GM21447 (cell line): Measurements from ENCODE around the gene BMP7.

Experiments used
- ATAC-seq: cut with Tn5 transposase; IDR thresholded peaks from one replicate; pipeline ENCODE4 v1.9.1; 2021; ENCODE audit not compliant: unreplicated experiment

BMP7 gene

DNA sequence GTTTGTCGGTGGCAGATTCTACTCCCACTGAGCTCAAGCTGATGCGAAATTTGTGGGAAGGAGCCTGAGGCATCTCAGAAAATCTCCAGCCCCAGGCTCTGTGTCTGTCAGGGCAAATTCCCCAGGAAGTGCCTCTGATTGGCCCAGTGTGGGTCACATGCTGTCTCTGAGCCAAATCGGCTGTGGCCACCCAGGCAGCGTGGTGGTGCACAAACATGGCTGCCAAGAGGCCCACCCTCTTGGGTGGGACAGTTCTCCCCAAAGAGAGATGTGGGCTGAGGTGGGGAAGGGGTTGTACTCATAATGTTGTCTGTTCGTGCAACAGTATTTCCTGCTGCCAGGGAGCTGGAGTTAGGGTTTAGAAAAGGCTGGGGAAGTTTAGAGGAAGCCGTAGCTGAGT, 130.6 kb downstream of the BMP7 start:
- no peak for ATAC-seq

GRCh38 chr20:57134804-57135203, 131.6 kb downstream of the BMP7 start:
- ATAC-seq: no peak

- no peak for ATAC-seq
Observed at GRCh38 chr20:57133926-57134650, 132.4 kb downstream of the BMP7 start.

GRCh38 chr20:57131601-57132391, 134.6 kb downstream of the BMP7 start:
- ATAC-seq: no peak

DNA sequence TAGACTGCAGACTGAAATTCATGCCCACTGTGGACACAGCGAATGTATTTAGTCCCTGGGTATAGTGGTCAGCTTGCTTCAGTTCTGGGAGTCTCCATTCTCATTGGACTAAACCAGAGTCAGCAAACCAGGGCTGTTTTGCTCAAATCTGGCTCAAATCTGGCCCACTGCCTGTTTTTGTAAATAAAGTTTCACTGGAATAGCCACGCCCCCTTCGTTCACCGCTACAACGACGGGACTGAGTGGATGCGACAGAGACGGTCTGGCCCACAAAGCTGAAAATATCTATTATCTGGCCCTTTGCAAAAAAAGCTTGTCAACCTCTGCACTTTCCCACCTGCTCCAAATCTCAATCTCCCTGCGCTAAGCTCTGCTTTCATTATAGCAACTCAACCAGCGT, 135.4 kb downstream of the BMP7 start:
- ATAC-seq: no peak

GRCh38 chr20:57130160-57130772, 136.2 kb downstream of the BMP7 start:
- no peak for ATAC-seq

- ATAC-seq: no peak
Observed at GRCh38 chr20:57129303-57129702, 137.1 kb downstream of the BMP7 start.

GRCh38 chr20:57128044-57128757, 138.2 kb downstream of the BMP7 start:
- ATAC-seq: no peak

GRCh38 chr20:57126481-57127092, 139.9 kb downstream of the BMP7 start:
- ATAC-seq: no peak

GRCh38 chr20:57124800-57125517, 141.5 kb downstream of the BMP7 start:
- no peak for ATAC-seq

GRCh38 chr20:57124366-57124765, 142.1 kb downstream of the BMP7 start:
- ATAC-seq: no peak

DNA sequence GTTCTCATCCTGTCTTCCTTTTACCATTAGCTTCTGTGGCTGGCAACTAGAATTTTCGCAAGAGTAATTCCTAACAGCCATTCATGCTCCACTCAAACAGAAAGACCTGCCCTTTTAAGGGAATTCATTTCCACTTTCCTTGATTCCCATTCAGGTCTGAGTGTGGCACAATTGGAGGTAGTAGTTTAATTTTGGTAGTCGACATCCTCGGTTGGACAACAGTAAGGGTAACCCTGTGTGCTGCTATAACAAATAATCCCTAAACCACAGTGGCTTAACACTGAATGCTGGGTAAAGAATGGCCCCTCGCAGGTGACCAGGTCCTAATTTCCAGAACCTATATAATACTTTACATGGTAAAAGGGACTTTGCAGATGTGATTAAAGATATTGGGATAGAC, 142.9 kb downstream of the BMP7 start:
- ATAC-seq: no peak

DNA sequence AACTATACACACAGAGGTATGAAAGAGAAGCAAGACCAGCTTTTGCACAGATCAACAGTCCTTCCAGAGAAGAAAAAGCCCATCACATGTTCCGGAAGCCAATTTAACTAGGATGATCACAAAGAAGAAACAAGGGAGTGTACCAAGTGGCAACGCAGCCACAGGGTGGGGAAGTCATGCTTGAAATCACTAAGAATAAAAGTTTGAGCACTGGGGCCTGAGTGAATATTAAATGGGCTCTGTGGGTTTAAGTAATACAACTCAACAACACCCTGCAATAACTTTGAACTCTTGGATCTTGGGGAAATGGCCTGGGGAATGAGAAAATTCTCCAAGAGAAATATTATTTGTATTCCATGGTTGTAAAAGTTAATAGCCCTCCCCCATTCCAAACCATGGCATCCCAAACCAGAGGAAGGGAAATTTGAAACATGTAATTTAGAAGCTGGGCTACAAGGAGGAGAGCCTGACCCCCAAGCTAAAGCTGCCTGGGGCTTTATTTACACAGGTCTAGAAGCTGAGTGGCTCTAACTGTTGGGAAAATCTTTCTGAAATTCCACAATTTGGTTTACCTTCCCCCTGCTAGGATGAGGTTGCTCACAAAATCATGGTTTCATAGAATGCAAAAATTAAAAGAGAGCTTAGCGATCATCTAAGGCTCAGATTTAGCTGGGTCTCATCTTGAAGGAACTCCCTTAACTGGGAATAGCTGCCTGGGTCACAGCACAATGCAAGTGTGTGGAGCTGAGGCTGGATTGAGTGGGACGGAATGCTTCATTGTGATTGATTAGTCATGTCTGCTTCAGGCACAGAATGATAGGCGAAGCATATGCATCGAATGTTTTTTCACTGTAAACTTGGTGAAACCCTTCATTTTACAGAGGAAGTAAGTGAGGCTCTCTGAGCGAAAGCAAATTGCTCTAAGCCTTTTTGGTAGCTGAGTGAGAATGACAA, 143.6 kb downstream of the BMP7 start:
- no peak for ATAC-seq

- ATAC-seq: no peak
Observed at GRCh38 chr20:57118964-57119363, 147.5 kb downstream of the BMP7 start.
